Measurements from ENCODE around the gene PHF5A.
"Not testable (repeated sequence)": the region's sequence is repeated elsewhere in the genome, so short reads cannot be mapped to it uniquely, and the experiment has no call there.

- TF ChIP-seq, protein P1, sequence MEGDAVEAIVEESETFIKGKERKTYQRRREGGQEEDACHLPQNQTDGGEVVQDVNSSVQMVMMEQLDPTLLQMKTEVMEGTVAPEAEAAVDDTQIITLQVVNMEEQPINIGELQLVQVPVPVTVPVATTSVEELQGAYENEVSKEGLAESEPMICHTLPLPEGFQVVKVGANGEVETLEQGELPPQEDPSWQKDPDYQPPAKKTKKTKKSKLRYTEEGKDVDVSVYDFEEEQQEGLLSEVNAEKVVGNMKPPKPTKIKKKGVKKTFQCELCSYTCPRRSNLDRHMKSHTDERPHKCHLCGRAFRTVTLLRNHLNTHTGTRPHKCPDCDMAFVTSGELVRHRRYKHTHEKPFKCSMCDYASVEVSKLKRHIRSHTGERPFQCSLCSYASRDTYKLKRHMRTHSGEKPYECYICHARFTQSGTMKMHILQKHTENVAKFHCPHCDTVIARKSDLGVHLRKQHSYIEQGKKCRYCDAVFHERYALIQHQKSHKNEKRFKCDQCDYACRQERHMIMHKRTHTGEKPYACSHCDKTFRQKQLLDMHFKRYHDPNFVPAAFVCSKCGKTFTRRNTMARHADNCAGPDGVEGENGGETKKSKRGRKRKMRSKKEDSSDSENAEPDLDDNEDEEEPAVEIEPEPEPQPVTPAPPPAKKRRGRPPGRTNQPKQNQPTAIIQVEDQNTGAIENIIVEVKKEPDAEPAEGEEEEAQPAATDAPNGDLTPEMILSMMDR (conservative IDR thresholded peaks at IDR 0.05), result not testable (repeated sequence)
- not testable (repeated sequence) for TF ChIP-seq EZH2 (IDR thresholded peaks at IDR 0.05; ENCODE audit: low read depth)
Observed at GRCh38 chr22:41460071-41460470, 8.4 kb downstream of the PHF5A start.

All from PC-9 (cell line).